HG03280 (cell line): ENCODE measurements around the gene SORL1-AS1.

Experiments
- ATAC-seq: cut with Tn5 transposase; IDR thresholded peaks from one replicate; pipeline ENCODE4 v1.9.1; 2021; ENCODE audit warnings: mild to moderate bottlenecking, moderate library complexity; ENCODE audit not compliant: unreplicated experiment

SORL1-AS1 gene

GRCh38 chr11:121452609-121453150, at the start of gene SORL1-AS1:
SORL1-AS1 (minus strand) TSS chr11:121452967.
- peak; percentile 1 for ATAC-seq

GRCh38 chr11:121500717-121501116, 48.0 kb upstream of the SORL1-AS1 start:
- no peak for ATAC-seq

- ATAC-seq: no peak
Observed at GRCh38 chr11:121500275-121500674, 47.5 kb upstream of the SORL1-AS1 start.

GRCh38 chr11:121499405-121499804, 46.6 kb upstream of the SORL1-AS1 start:
- no peak for ATAC-seq

- no peak for ATAC-seq
Observed at GRCh38 chr11:121497176-121497998, 44.6 kb upstream of the SORL1-AS1 start.

- ATAC-seq: peak; percentile 54
Observed at GRCh38 chr11:121494355-121495099, 41.8 kb upstream of the SORL1-AS1 start.

GRCh38 chr11:121489823-121490222, 37.1 kb upstream of the SORL1-AS1 start:
- no peak for ATAC-seq

GRCh38 chr11:121488641-121489040, 35.9 kb upstream of the SORL1-AS1 start:
- no peak for ATAC-seq

- no peak for ATAC-seq
Observed at GRCh38 chr11:121488170-121488569, 35.4 kb upstream of the SORL1-AS1 start.

- ATAC-seq: no peak
Observed at GRCh38 chr11:121487191-121487590, 34.4 kb upstream of the SORL1-AS1 start.

- ATAC-seq: no peak
Observed at GRCh38 chr11:121486054-121486453, 33.3 kb upstream of the SORL1-AS1 start.

- no peak for ATAC-seq
Observed at GRCh38 chr11:121485216-121485615, 32.4 kb upstream of the SORL1-AS1 start.

- no peak for ATAC-seq
Observed at GRCh38 chr11:121483805-121484480, 31.2 kb upstream of the SORL1-AS1 start.

- ATAC-seq: peak; percentile 71
Observed at GRCh38 chr11:121482231-121483129, 29.7 kb upstream of the SORL1-AS1 start.

- ATAC-seq: peak; percentile 50
Observed at GRCh38 chr11:121481484-121482230, 28.9 kb upstream of the SORL1-AS1 start.

GRCh38 chr11:121479698-121480238, 27.0 kb upstream of the SORL1-AS1 start:
- no peak for ATAC-seq

GRCh38 chr11:121478895-121479697, 26.3 kb upstream of the SORL1-AS1 start:
- no peak for ATAC-seq

- ATAC-seq: no peak
Observed at GRCh38 chr11:121478226-121478894, 25.6 kb upstream of the SORL1-AS1 start.
